DND-41 (cell line): ENCODE results near the gene CFAP65.

Source experiments
- EZH2 ChIP-seq: IDR thresholded peaks from 3 replicates; pipeline ENCODE4 v1.6.1; 2012; ENCODE audit warnings: borderline replicate concordance, low read depth, mild to moderate bottlenecking, moderate library complexity, low read length, inconsistent platforms; ENCODE audit not compliant: severe bottlenecking
- TF ChIP-seq, protein P1 (sequence below): IDR thresholded peaks from 2 replicates; pipeline ENCODE4 v1.5.1; 2012; ENCODE audit warnings: borderline replicate concordance, low read length, moderate library complexity, mild to moderate bottlenecking; ENCODE audit not compliant: poor library complexity, severe bottlenecking; ENCODE audit errors: extremely low read depth

DNA sequence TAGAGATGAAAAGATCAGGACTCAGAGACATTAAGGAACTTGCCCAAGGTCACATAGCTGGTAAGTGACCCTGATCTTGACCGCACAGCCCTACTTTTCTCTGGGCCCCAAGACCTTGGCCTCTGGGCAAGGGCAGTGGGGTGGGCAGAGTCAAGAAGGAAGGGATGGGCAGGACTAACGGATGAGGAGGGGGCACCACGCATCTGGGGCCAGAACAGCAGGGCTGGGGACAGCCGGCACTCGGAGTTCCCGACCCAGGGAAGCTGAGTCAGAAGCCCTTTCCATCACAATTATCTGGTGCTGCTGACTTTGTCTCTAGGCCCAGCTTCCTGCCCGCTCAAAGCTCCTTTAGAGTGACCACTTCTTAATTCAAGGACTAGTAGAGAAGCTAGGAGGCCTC lies 14.4 kb downstream of the CFAP65 start:
- TF ChIP-seq, protein P1, sequence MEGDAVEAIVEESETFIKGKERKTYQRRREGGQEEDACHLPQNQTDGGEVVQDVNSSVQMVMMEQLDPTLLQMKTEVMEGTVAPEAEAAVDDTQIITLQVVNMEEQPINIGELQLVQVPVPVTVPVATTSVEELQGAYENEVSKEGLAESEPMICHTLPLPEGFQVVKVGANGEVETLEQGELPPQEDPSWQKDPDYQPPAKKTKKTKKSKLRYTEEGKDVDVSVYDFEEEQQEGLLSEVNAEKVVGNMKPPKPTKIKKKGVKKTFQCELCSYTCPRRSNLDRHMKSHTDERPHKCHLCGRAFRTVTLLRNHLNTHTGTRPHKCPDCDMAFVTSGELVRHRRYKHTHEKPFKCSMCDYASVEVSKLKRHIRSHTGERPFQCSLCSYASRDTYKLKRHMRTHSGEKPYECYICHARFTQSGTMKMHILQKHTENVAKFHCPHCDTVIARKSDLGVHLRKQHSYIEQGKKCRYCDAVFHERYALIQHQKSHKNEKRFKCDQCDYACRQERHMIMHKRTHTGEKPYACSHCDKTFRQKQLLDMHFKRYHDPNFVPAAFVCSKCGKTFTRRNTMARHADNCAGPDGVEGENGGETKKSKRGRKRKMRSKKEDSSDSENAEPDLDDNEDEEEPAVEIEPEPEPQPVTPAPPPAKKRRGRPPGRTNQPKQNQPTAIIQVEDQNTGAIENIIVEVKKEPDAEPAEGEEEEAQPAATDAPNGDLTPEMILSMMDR, result no peak
- no peak for TF ChIP-seq EZH2
